Hematopoietic multipotent progenitor cell treated with erythropoietin and hydrocortisone succinate and interleukin-3 and kit ligand, for 4 days (in vitro differentiated cells): ENCODE measurements around the gene PDE10A.

Experiments used
- DNase-seq: peaks from one replicate; pipeline ENCODE4 v3.0.0-alpha.2; 2015

PDE10A gene

GRCh38 chr6:165325609-165326008 is 337.4 kb downstream of the PDE10A start:
- DNase-seq, result no peak

- no peak for DNase-seq
Measured at GRCh38 chr6:165321555-165322145, 341.4 kb downstream of the PDE10A start.

- no peak for DNase-seq
Measured at GRCh38 chr6:165321150-165321549, 341.9 kb downstream of the PDE10A start.

- no peak for DNase-seq
Measured at GRCh38 chr6:165317723-165318122, 345.3 kb downstream of the PDE10A start.

- DNase-seq, result peak; percentile 44
Measured at GRCh38 chr6:165308926-165309731, 353.9 kb downstream of the PDE10A start, which contains the start of gene C6orf118. C6orf118 (minus strand) TSS chr6:165309605; CDS start chr6:165309586, 19 bp downstream.

- no peak for DNase-seq
Measured at GRCh38 chr6:165306955-165307354, 356.1 kb downstream of the PDE10A start.

- no peak for DNase-seq
Measured at GRCh38 chr6:165301372-165302246, 361.4 kb downstream of the PDE10A start.

GRCh38 chr6:165300422-165300936 is 362.6 kb downstream of the PDE10A start:
- no peak for DNase-seq

- no peak for DNase-seq
Measured at GRCh38 chr6:165298875-165299274, 364.2 kb downstream of the PDE10A start.

GRCh38 chr6:165298402-165298801 is 364.6 kb downstream of the PDE10A start:
- no peak for DNase-seq

- DNase-seq, result no peak
Measured at GRCh38 chr6:165292657-165293056, 370.4 kb downstream of the PDE10A start.
